AG09309 (cell line): ENCODE results near the gene HDAC11.

Source experiments
- DNase-seq: peaks from one replicate; pipeline ENCODE4 v3.0.0-alpha.2; 2010; ENCODE audit warnings: low read depth
- H3K4me3 ChIP-seq: 2 replicates; pipeline ENCODE4 v1.5.1; 2011; ENCODE audit warnings: mild to moderate bottlenecking, low read depth, low read length, moderate library complexity; ENCODE audit not compliant: control insufficient read depth
- CTCF ChIP-seq: IDR thresholded peaks from 2 replicates; pipeline ENCODE4 v1.5.1; 2011; ENCODE audit warnings: mild to moderate bottlenecking, low read depth, low read length, inconsistent platforms; ENCODE audit not compliant: insufficient read depth, control insufficient read depth; ENCODE audit errors: missing control alignments

The HDAC11 gene

GRCh38 chr3:13472286-13472685, 7.8 kb upstream of the HDAC11 start:
- no peak for TF ChIP-seq CTCF
- no peak for DNase-seq
- no peak overlapping the region for H3K4me3 ChIP-seq

- DNase-seq: no peak
- no peak overlapping the region for H3K4me3 ChIP-seq
- TF ChIP-seq CTCF: no peak
Measured at GRCh38 chr3:13473020-13473419, 7.1 kb upstream of the HDAC11 start.

GRCh38 chr3:13474021-13474420, 6.1 kb upstream of the HDAC11 start:
- H3K4me3 ChIP-seq: no peak overlapping the region
- TF ChIP-seq CTCF: no peak
- DNase-seq: no peak

- no peak for TF ChIP-seq CTCF
- H3K4me3 ChIP-seq: no peak overlapping the region
- DNase-seq: no peak
Measured at GRCh38 chr3:13474776-13475303, 5.3 kb upstream of the HDAC11 start.

- H3K4me3 ChIP-seq: no peak overlapping the region
- no peak for DNase-seq
- no peak for TF ChIP-seq CTCF
Measured at GRCh38 chr3:13475871-13476590, 4.1 kb upstream of the HDAC11 start.

GRCh38 chr3:13477943-13478342, 2.2 kb upstream of the HDAC11 start:
- no peak for TF ChIP-seq CTCF
- no peak for DNase-seq
- no peak overlapping the region for H3K4me3 ChIP-seq
